ENCODE data around the gene ZDHHC20.

Gene ZDHHC20

DNA sequence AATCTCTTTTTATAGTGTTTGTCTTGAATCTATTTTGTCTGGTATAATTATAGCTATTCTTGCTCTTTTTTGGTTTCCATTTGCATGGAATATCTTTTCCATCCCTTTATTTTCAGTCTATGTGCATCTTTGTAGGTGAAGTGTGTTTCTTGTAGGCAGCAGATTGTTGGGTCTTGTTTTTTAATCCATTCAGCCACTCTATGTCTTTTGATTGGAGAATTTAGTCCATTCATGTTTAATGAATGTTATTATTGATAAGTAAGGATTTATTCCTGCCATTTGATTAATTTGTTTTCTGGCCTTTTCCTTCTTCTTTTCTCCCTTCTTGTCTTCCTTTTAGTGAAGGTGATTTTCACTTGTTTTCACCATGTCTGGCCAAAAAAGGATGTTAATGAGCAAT lies 11.7 kb upstream of the ZDHHC20 start:
- H3K9ac ChIP-seq (ENCODE audit: low read depth in 1 of 2, low read length in 2 of 2), result no peak overlapping the region
- H3K4me1 ChIP-seq (ENCODE audit: control insufficient read depth in 1 of 2, insufficient read depth in 2 of 2, low read length in 2 of 2), result peaks cover 0 to 1% of the 10 kb centered on the region in 2 donors
- no peaks in the 10 kb centered on the region for H3K9me3 ChIP-seq (ENCODE audit: control insufficient read depth in 1 of 2, low read length in 2 of 2)
- no peaks in the 10 kb centered on the region for H3K27me3 ChIP-seq (ENCODE audit: control insufficient read depth in 1 of 2, insufficient read depth in 2 of 2, low read length in 2 of 2)
- no peaks in the 10 kb centered on the region for H3K36me3 ChIP-seq (ENCODE audit: control insufficient read depth in 1 of 2, insufficient read depth in 2 of 2, low read length in 2 of 2)
- no peak overlapping the region for H3K27ac ChIP-seq (ENCODE audit: low read depth, low read length)
- H3K4me3 ChIP-seq (ENCODE audit: low read depth in 1 of 2, low read length in 2 of 2), result no peak overlapping the region

DNA sequence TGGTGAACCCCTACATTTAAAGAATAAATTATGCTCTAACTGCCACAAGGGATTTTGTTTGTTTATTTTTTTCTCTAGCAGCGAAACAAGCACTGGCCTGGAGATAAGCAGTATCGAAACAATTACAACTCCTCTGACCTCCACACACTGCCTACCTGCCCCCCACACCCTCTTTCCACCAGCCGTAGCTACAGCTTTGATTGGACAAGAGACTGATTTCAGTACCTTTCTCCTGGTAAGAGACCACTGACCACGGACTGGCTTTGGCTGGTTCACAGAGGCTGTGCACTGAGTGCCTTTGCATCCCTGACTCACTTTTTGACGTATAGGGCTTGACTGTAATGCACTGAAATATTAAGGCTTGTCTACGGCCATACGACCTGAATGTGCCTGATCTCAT lies 7.4 kb upstream of the ZDHHC20 start:
- H3K27ac ChIP-seq (ENCODE audit: low read depth, low read length), result no peak overlapping the region
- H3K4me1 ChIP-seq (ENCODE audit: control insufficient read depth in 1 of 2, insufficient read depth in 2 of 2, low read length in 2 of 2), result peaks cover 0 to 4% of the 10 kb centered on the region in 2 donors
- no peaks in the 10 kb centered on the region for H3K36me3 ChIP-seq (ENCODE audit: control insufficient read depth in 1 of 2, insufficient read depth in 2 of 2, low read length in 2 of 2)
- no peak overlapping the region for H3K4me3 ChIP-seq (ENCODE audit: low read depth in 1 of 2, low read length in 2 of 2)
- H3K27me3 ChIP-seq (ENCODE audit: control insufficient read depth in 1 of 2, insufficient read depth in 2 of 2, low read length in 2 of 2), result no peaks in the 10 kb centered on the region
- no peaks in the 10 kb centered on the region for H3K9me3 ChIP-seq (ENCODE audit: control insufficient read depth in 1 of 2, low read length in 2 of 2)
- H3K9ac ChIP-seq (ENCODE audit: low read depth in 1 of 2, low read length in 2 of 2), result no peak overlapping the region

DNA sequence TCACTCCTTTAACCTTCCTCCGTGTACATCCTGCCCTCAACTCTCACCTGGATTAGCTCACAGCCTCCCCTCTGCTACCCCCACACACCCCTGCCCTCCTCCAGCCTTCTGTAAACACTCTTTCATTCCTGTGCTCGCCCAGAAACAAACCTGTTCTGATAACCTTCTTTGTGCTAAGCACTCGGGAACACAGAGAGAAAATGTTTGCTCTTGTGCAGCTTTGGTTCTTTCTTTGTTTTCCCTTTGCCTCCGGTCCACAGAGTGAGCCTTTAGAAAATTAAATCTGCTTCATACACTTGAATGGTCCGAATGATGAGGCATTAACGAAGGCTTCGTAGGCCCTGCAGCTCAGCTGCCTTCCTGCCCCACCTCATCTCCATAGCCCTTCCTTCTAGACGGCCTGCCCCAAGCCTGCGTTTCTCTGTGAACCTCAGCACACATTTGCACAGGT lies 6.6 kb upstream of the ZDHHC20 start:
- Histone ChIP-seq H3K27me3 (ENCODE audit: control insufficient read depth in 1 of 2, insufficient read depth in 2 of 2, low read length in 2 of 2) (no peaks in the 10 kb centered on the region), H3K4me1 (ENCODE audit: control insufficient read depth in 1 of 2, insufficient read depth in 2 of 2, low read length in 2 of 2) (peaks cover 0 to 4% of the 10 kb centered on the region in 2 donors), H3K9me3 (ENCODE audit: control insufficient read depth in 1 of 2, low read length in 2 of 2) (no peaks in the 10 kb centered on the region), H3K9ac (ENCODE audit: low read depth in 1 of 2, low read length in 2 of 2) (no peak overlapping the region), H3K27ac (ENCODE audit: low read depth, low read length) (no peak overlapping the region), H3K4me3 (ENCODE audit: low read depth in 1 of 2, low read length in 2 of 2) (no peak overlapping the region), H3K36me3 (ENCODE audit: control insufficient read depth in 1 of 2, insufficient read depth in 2 of 2, low read length in 2 of 2) (no peaks in the 10 kb centered on the region)

DNA sequence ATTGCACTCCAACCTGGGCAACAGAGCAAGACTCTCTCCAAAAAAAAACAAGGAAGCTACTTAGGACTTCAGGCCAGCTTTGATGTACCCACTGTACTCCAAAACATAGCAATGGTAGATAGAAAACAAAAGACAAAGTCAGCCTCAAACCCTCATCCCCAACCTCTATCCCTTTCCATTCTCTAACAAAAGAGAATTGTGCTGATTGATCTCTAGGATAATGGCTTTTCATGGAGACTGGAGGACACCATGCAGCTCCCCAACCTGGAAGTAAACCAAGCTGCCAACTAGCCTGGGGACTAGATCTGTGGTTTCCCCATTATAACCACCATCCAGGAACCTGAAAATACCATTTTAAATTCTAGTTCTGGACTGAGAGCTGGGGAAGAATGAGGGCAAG lies 4.3 kb upstream of the ZDHHC20 start:
- Histone ChIP-seq H3K27me3 (ENCODE audit: control insufficient read depth in 1 of 2, insufficient read depth in 2 of 2, low read length in 2 of 2) (no peaks in the 10 kb centered on the region), H3K4me1 (ENCODE audit: control insufficient read depth in 1 of 2, insufficient read depth in 2 of 2, low read length in 2 of 2) (peaks cover 0 to 4% of the 10 kb centered on the region in 2 donors), H3K9ac (ENCODE audit: low read depth in 1 of 2, low read length in 2 of 2) (no peak overlapping the region), H3K36me3 (ENCODE audit: control insufficient read depth in 1 of 2, insufficient read depth in 2 of 2, low read length in 2 of 2) (no peaks in the 10 kb centered on the region), H3K4me3 (ENCODE audit: low read depth in 1 of 2, low read length in 2 of 2) (no peak overlapping the region), H3K27ac (ENCODE audit: low read depth, low read length) (no peak overlapping the region), H3K9me3 (ENCODE audit: control insufficient read depth in 1 of 2, low read length in 2 of 2) (no peaks in the 10 kb centered on the region)

DNA sequence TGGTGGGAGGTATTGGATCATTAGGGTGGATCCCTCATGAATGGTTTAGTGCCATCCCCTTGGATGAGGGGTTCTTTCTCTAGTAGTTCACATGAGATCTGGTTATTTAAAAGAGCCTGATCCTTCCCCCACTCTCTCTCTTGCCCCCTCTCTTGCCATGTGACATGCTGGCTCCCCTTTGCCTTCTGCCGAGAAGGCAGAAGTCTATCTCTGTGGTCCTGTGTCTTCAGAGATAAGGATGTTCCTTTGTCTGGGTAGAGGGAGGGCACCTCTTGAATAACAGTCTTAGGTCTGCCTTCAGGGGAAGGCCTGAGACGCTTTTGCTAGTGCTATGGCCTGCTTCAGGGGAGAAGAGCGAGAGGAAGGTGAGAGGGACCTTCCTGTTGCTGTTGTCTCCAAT lies 2.0 kb upstream of the ZDHHC20 start:
- no peaks in the 10 kb centered on the region for H3K36me3 ChIP-seq (ENCODE audit: control insufficient read depth in 1 of 2, insufficient read depth in 2 of 2, low read length in 2 of 2)
- H3K4me3 ChIP-seq (ENCODE audit: low read depth in 1 of 2, low read length in 2 of 2), result no peak overlapping the region
- no peak overlapping the region for H3K27ac ChIP-seq (ENCODE audit: low read depth, low read length)
- H3K4me1 ChIP-seq (ENCODE audit: control insufficient read depth in 1 of 2, insufficient read depth in 2 of 2, low read length in 2 of 2), result peaks cover 11 to 19% of the 10 kb centered on the region in 2 donors
- no peaks in the 10 kb centered on the region for H3K9me3 ChIP-seq (ENCODE audit: control insufficient read depth in 1 of 2, low read length in 2 of 2)
- H3K9ac ChIP-seq (ENCODE audit: low read depth in 1 of 2, low read length in 2 of 2), result no peak overlapping the region
- no peaks in the 10 kb centered on the region for H3K27me3 ChIP-seq (ENCODE audit: control insufficient read depth in 1 of 2, insufficient read depth in 2 of 2, low read length in 2 of 2)

DNA sequence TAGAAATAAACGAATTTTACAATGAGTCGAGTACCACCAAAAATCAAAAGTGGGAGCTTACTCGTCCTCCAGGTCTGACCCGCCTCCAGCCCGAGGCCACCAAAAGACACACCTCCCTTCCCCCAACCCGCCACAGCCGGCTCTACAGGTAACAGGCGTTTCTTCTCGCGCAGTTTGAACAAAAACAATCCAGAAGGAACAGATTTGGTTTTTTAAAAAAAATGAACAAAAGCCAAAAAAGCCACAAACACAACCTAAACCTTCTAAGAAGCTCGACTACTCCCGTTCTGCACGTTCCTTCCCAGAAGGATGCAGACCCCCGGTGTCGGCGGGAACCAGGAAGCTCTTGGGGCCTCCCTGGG lies 671 bp downstream of the ZDHHC20 start:
- Histone ChIP-seq H3K36me3 (ENCODE audit: control insufficient read depth in 1 of 2, insufficient read depth in 2 of 2, low read length in 2 of 2) (no peaks in the 10 kb centered on the region), H3K9me3 (ENCODE audit: control insufficient read depth in 1 of 2, low read length in 2 of 2) (no peaks in the 10 kb centered on the region), H3K4me1 (ENCODE audit: control insufficient read depth in 1 of 2, insufficient read depth in 2 of 2, low read length in 2 of 2) (peaks cover 11 to 15% of the 10 kb centered on the region in 2 donors), H3K4me3 (ENCODE audit: low read depth in 1 of 2, low read length in 2 of 2) (peak overlapping the region; percentile 93 to 96), H3K27ac (ENCODE audit: low read depth, low read length) (no peak overlapping the region), H3K9ac (ENCODE audit: low read depth in 1 of 2, low read length in 2 of 2) (peak overlapping the region; percentile 76 to 90), H3K27me3 (ENCODE audit: control insufficient read depth in 1 of 2, insufficient read depth in 2 of 2, low read length in 2 of 2) (no peaks in the 10 kb centered on the region)

DNA sequence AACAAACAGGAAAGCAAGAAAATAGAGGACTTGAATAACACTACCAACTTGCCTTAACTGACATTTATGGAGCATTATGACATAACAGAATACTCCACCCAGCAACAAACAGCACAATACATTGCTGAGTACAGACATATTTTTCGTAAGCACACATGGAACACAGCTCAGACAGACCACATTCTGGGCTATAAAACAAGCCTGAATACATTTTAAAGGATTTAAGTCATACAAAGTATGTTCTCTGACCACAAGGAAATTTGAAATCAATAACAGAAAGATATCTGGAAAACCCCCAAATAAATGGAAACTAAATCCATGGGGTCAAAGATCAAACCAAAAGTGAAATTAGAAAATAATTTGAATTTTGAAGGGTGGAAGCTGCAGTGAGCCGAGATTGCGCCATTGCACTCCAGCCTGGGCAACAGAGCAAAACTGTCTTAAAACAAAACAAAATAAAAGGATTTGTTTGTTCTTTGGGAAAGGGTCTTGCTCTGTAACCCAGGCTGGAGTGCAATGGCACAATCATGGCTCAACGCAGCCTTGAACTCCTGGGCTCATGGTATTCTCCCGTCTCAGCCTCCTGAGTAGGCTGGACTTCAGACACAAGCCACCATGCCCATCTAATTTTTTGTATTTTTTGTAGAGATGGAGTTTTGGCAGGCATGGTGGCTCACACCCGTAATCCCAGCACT lies 5.6 kb downstream of the ZDHHC20 start:
- Histone ChIP-seq H3K36me3 (ENCODE audit: control insufficient read depth in 1 of 2, insufficient read depth in 2 of 2, low read length in 2 of 2) (no peaks in the 10 kb centered on the region), H3K9ac (ENCODE audit: low read depth in 1 of 2, low read length in 2 of 2) (no peak overlapping the region), H3K27ac (ENCODE audit: low read depth, low read length) (no peak overlapping the region), H3K4me1 (ENCODE audit: control insufficient read depth in 1 of 2, insufficient read depth in 2 of 2, low read length in 2 of 2) (peaks cover 11 to 15% of the 10 kb centered on the region in 2 donors), H3K9me3 (ENCODE audit: control insufficient read depth in 1 of 2, low read length in 2 of 2) (peaks cover 0 to 4% of the 10 kb centered on the region in 2 donors), H3K27me3 (ENCODE audit: control insufficient read depth in 1 of 2, insufficient read depth in 2 of 2, low read length in 2 of 2) (no peaks in the 10 kb centered on the region), H3K4me3 (ENCODE audit: low read depth in 1 of 2, low read length in 2 of 2) (no peak overlapping the region)

DNA sequence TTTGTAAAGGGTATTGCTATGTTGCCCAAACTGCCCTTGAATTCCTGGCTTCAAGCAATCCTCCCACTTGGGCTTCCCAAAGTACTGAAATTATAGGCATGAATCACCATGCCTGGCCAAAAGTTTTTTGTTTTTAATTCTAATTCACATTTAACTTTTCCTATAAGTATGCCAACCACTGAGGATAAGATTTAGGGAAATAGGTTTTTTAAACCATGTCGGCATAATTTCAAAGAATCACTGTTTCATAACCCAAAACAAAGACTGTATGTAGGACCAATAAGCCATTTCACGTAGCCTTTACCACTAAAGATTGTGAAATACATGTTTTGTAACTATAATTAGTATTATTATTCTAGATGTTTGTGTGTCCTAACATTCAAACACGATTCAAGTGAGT lies 8.2 kb downstream of the ZDHHC20 start:
- Histone ChIP-seq H3K4me3 (ENCODE audit: low read depth in 1 of 2, low read length in 2 of 2) (no peak overlapping the region), H3K27me3 (ENCODE audit: control insufficient read depth in 1 of 2, insufficient read depth in 2 of 2, low read length in 2 of 2) (no peaks in the 10 kb centered on the region), H3K27ac (ENCODE audit: low read depth, low read length) (no peak overlapping the region), H3K4me1 (ENCODE audit: control insufficient read depth in 1 of 2, insufficient read depth in 2 of 2, low read length in 2 of 2) (no peaks in the 10 kb centered on the region), H3K36me3 (ENCODE audit: control insufficient read depth in 1 of 2, insufficient read depth in 2 of 2, low read length in 2 of 2) (peaks cover 0 to 4% of the 10 kb centered on the region in 2 donors), H3K9me3 (ENCODE audit: control insufficient read depth in 1 of 2, low read length in 2 of 2) (peaks cover 0 to 4% of the 10 kb centered on the region in 2 donors), H3K9ac (ENCODE audit: low read depth in 1 of 2, low read length in 2 of 2) (no peak overlapping the region)

DNA sequence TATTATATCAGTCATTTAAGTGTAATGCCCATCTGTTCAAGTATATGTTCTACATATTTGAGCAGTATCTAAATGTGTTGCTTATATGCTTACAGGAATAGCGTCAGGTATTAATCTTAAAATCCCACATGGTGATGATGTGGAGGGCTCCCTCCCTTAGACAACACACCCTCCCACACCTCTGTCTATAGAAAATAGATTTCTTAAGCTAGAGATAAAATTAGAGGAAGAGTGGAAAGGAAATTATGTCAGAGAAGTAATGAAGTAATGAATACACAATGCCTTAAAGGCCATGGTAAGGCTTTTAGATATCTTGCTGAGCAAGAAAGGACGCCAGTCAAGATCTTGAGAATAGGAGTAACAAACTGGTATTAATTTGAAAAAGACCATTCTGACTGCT lies 12.4 kb downstream of the ZDHHC20 start:
- Histone ChIP-seq H3K9me3 (ENCODE audit: control insufficient read depth in 1 of 2, low read length in 2 of 2) (no peaks in the 10 kb centered on the region), H3K27ac (ENCODE audit: low read depth, low read length) (no peak overlapping the region), H3K9ac (ENCODE audit: low read depth in 1 of 2, low read length in 2 of 2) (no peak overlapping the region), H3K4me3 (ENCODE audit: low read depth in 1 of 2, low read length in 2 of 2) (no peak overlapping the region), H3K36me3 (ENCODE audit: control insufficient read depth in 1 of 2, insufficient read depth in 2 of 2, low read length in 2 of 2) (peaks cover 0 to 4% of the 10 kb centered on the region in 2 donors), H3K4me1 (ENCODE audit: control insufficient read depth in 1 of 2, insufficient read depth in 2 of 2, low read length in 2 of 2) (no peaks in the 10 kb centered on the region), H3K27me3 (ENCODE audit: control insufficient read depth in 1 of 2, insufficient read depth in 2 of 2, low read length in 2 of 2) (no peaks in the 10 kb centered on the region)

DNA sequence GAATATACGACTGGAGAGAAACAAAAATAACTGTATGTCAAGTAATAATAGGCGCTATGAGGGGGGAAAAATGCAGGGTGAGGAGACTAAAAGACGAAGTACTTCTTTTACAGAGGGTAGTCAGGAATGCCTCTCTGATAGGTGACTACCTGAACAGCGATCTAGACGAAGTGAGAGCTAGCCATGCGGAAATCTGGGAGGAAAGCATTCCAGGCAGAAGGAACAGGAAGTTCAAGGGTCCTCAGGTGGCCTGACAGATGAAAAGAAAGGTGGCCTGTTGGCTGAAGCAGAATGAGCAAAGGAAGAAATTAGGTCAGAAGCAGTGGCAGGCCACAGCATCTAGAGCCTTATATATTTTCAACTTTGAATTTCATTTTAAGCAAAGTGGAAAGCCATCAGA lies 13.3 kb downstream of the ZDHHC20 start:
- Histone ChIP-seq H3K9me3 (ENCODE audit: control insufficient read depth in 1 of 2, low read length in 2 of 2) (no peaks in the 10 kb centered on the region), H3K9ac (ENCODE audit: low read depth in 1 of 2, low read length in 2 of 2) (no peak overlapping the region), H3K36me3 (ENCODE audit: control insufficient read depth in 1 of 2, insufficient read depth in 2 of 2, low read length in 2 of 2) (peaks cover 0 to 4% of the 10 kb centered on the region in 2 donors), H3K27ac (ENCODE audit: low read depth, low read length) (no peak overlapping the region), H3K4me3 (ENCODE audit: low read depth in 1 of 2, low read length in 2 of 2) (no peak overlapping the region), H3K27me3 (ENCODE audit: control insufficient read depth in 1 of 2, insufficient read depth in 2 of 2, low read length in 2 of 2) (no peaks in the 10 kb centered on the region), H3K4me1 (ENCODE audit: control insufficient read depth in 1 of 2, insufficient read depth in 2 of 2, low read length in 2 of 2) (no peaks in the 10 kb centered on the region)
